Measurements from ENCODE around the gene FCGR1A. TPM values are rescaled to one million over a fixed set of nuclear protein-coding genes. Genes with fewer than 3 reads are reported as not detected.
"Not testable (repeated sequence)": the region's sequence is repeated elsewhere in the genome, so short reads cannot be mapped to it uniquely, and the experiment has no call there.

Gene FCGR1A
- total RNA-seq (10 to 100 TPM in 1 of 6 donors, 1 to 10 TPM in 3, under 1 TPM in 2; 0.19 to 13.9 (median 2.0) TPM), polyA plus RNA-seq (1 to 10 TPM; 5.3 to 5.8 TPM)

- intact Hi-C loops (cut with DNase I); H3K9me3 ChIP-seq; H3K4me1 ChIP-seq; H3K4me3 ChIP-seq; H3K27me3 ChIP-seq; DNase-seq; H3K36me3 ChIP-seq; H3K27ac ChIP-seq; FAIRE-seq: not testable (repeated sequence)
- 90% methylated on average over 2 of the region's 2 CpGs; no CpG with 5 or more reads in 1 of the 2 donors for WGBS, 2 donors
- ATAC-seq: peak in 1 of 4 donors; percentile 28
Observed at GRCh38 chr1:149782600-149782999, at the start of gene FCGR1A. Gene FCGR1A (plus strand): TSS chr1:149782694. CDS start chr1:149782744, 50 bp downstream.

- ATAC-seq, FAIRE-seq: not testable (repeated sequence)
- 100% methylated on average over 1 of the region's 2 CpGs for WGBS, 2 donors
Observed at GRCh38 chr1:149732781-149733180, 49.7 kb upstream of the FCGR1A start.

DNA sequence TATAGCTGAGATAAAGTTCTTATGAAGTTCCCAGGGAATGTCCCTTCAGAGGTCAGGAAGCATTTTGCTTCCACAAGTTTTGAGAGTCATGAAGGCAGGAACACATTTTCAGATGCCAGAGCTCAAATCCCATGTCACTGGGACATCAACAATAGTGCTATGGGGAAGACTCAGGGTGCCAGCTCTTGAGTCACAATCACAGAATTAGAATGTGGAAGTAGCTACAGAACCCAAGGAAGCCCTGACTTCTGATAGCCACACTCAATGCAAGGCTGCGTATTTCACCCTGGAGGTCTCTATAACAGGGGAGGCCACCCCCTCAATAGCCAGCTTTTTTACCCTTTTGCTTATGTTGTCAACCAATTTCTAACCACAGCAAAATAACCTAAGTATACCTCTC is 47.8 kb upstream of the FCGR1A start:
- H3K27me3 ChIP-seq; intact Hi-C loops (cut with DNase I); H3K36me3 ChIP-seq; H3K4me3 ChIP-seq; H3K4me1 ChIP-seq; H3K27ac ChIP-seq; FAIRE-seq; DNase-seq; H3K9me3 ChIP-seq: not testable (repeated sequence)
- WGBS, 2 donors: 97 to 100% methylated on average over 1 of the region's 1 CpG
- peak in 2 of 4 donors; percentile 54 to 76 for ATAC-seq

More at GRCh38 chr1:149732781-149733180, 49.7 kb upstream of the FCGR1A start:
- H3K27me3 ChIP-seq; DNase-seq; H3K9me3 ChIP-seq; H3K27ac ChIP-seq; intact Hi-C loops (cut with DNase I); H3K36me3 ChIP-seq; H3K4me1 ChIP-seq; H3K4me3 ChIP-seq: not testable (repeated sequence)

DNA sequence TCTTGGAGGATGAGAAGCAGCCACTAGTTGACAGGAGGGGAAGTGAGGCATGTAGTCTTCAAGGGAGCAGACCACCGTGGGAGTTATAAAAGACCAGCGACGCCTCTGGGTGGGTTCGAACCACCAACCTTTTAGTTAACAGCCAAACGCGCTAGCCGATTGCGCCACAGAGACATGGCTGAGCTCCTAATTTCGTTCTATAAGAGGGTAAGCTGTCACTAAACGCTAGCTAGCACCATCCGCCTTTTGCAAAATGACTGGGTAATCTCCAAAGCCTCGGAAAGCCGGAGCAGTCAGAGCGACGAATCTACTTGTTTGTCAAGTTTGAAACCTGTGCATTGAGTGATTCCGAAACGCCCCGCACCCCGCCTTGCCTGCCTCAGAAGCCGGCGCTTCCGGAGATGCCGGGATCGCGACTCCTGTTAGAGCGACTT is 42.3 kb upstream of the FCGR1A start:
- peak; percentile 55 to 68 (median 62) for ATAC-seq
- H3K4me1 ChIP-seq: not testable (repeated sequence)

GRCh38 chr1:149740590-149741230 is 41.8 kb upstream of the FCGR1A start:
- H3K4me3 ChIP-seq; H3K36me3 ChIP-seq; H3K27me3 ChIP-seq; H3K27ac ChIP-seq; FAIRE-seq; H3K4me1 ChIP-seq; intact Hi-C loops (cut with DNase I); DNase-seq; H3K9me3 ChIP-seq: not testable (repeated sequence)
- peak in 3 of 4 donors; percentile 12 to 35 (median 17) for ATAC-seq
- 33 to 45% methylated on average over 7 of the region's 13 CpGs for WGBS, 2 donors

More for the DNA sequence above, 42.3 kb upstream of the FCGR1A start:
- intact Hi-C loops (cut with DNase I); FAIRE-seq; H3K4me3 ChIP-seq; H3K27ac ChIP-seq; H3K27me3 ChIP-seq; H3K36me3 ChIP-seq; H3K9me3 ChIP-seq: not testable (repeated sequence)
- WGBS, 2 donors: 10 to 12% methylated on average over 26 of the region's 26 CpGs
- peak in 4 of 6 donors; percentile 12 to 34 (median 30) for DNase-seq

DNA sequence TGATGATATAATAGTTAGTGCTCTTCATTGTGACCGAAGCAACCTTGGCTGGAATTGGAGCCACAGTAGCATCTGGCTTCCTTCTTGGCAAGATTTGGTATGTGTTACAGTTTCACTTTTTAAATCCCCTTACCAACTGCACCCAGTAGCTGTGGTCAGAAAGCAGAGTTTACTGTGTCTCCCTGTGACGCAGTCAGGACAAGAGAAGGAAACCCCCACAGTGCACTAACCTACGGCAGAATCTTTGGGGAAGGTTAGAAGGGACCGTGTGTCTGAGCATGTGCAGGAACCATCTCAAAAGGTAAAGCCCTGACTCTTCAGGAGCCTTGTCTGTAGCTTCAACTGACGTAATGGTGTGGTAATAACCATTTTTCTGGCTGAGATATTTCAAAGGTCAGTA is 40.6 kb upstream of the FCGR1A start:
- ATAC-seq; intact Hi-C loops (cut with DNase I); H3K9me3 ChIP-seq; H3K36me3 ChIP-seq; H3K4me3 ChIP-seq; FAIRE-seq; H3K27ac ChIP-seq; DNase-seq; H3K27me3 ChIP-seq; H3K4me1 ChIP-seq: not testable (repeated sequence)
- WGBS, 2 donors: 83 to 89% methylated on average over 1 of the region's 5 CpGs

- WGBS, 2 donors: 47 to 48% methylated on average over 27 to 35 of the region's 41 CpGs
- H3K36me3 ChIP-seq; H3K4me3 ChIP-seq; H3K27me3 ChIP-seq; FAIRE-seq; H3K9me3 ChIP-seq; H3K4me1 ChIP-seq; intact Hi-C loops (cut with DNase I); H3K27ac ChIP-seq: not testable (repeated sequence)
- peak in 2 of 4 donors; percentile 38 to 63 for ATAC-seq
- peak in 2 of 6 donors; percentile 13 to 49 for DNase-seq
Observed at GRCh38 chr1:149746463-149747356, 35.8 kb upstream of the FCGR1A start.

- intact Hi-C loops (cut with DNase I); H3K4me3 ChIP-seq; DNase-seq; H3K36me3 ChIP-seq; H3K27me3 ChIP-seq; H3K27ac ChIP-seq; FAIRE-seq; H3K9me3 ChIP-seq; H3K4me1 ChIP-seq: not testable (repeated sequence)
- WGBS, 2 donors: 20% methylated on average over 19 to 24 of the region's 40 CpGs
- ATAC-seq: peak in 3 of 4 donors; percentile 42 to 77 (median 58)
Observed at GRCh38 chr1:149747359-149748143, 34.9 kb upstream of the FCGR1A start.

- H3K27ac ChIP-seq; H3K27me3 ChIP-seq; H3K9me3 ChIP-seq; H3K4me1 ChIP-seq; FAIRE-seq; H3K4me3 ChIP-seq; intact Hi-C loops (cut with DNase I); H3K36me3 ChIP-seq: not testable (repeated sequence)
- ATAC-seq: peak in 2 of 4 donors; percentile 35
- 43 to 45% methylated on average over 8 of the region's 8 CpGs for WGBS, 2 donors
- peak in 1 of 6 donors; percentile 13 for DNase-seq
Observed at GRCh38 chr1:149748144-149748500, 34.4 kb upstream of the FCGR1A start.

DNA sequence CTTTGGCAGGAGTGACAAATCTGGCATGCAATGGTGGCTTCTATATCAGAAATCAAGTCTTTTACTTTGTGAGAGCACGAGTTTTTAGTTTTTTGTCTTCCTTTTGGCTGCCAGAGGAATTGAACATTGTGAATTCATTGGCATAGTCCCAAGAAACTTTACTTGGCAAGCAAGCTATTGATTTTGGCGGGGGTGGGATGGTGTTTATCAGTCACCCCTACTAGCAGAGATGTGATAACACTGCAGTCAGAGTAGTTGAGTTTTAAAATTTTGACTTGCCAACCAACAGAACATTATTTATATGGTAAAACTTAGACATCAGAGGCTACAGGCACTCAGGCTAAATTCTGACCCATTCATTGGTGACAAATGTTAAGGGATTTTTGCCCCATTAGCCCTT is 31.9 kb upstream of the FCGR1A start:
- 10 to 14% methylated on average over 1 of the region's 2 CpGs for WGBS, 2 donors
- H3K9me3 ChIP-seq; H3K27me3 ChIP-seq; DNase-seq; H3K4me1 ChIP-seq; intact Hi-C loops (cut with DNase I); H3K27ac ChIP-seq; FAIRE-seq; H3K36me3 ChIP-seq; H3K4me3 ChIP-seq: not testable (repeated sequence)
- ATAC-seq: peak in 3 of 4 donors; percentile 34 to 76 (median 54)

DNA sequence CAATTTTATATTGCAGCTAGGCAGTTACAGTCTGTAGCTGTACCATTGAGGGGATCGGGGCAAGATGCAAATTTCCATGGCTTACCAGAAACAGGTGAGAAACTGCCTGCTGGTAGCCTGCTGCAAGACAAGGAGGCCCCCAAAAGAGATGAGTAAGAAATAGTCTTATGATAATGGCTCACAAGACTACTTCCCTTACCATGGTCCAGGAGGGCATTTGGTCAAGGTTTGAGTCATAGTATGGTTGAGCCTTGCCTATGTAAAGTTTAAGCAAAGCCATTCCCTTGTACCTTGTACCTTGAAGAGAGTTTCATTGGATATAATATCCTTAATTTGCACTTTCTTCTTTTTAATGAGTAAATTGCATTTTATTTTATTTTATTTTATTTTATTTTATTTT is 30.3 kb upstream of the FCGR1A start:
- FAIRE-seq, DNase-seq: not testable (repeated sequence)

More for the DNA sequence above, 30.3 kb upstream of the FCGR1A start:
- WGBS, 2 donors: 96% methylated on average over 1 of the region's 1 CpG
- ATAC-seq; H3K4me1 ChIP-seq; H3K36me3 ChIP-seq; H3K4me3 ChIP-seq; H3K27ac ChIP-seq; H3K9me3 ChIP-seq; H3K27me3 ChIP-seq; intact Hi-C loops (cut with DNase I): not testable (repeated sequence)

Data from pancreas (tissue), 10 donors.